NCI-H1417 (cell line): ENCODE data around the gene KCNK3.
"Not testable (repeated sequence)": the region's sequence is repeated elsewhere in the genome, so short reads cannot be mapped to it uniquely, and the experiment has no call there.

ENCODE experiments used
- DNase-seq, 3 experiments: peaks; one replicate each; lab custom pipeline; 2025; lab: John Stamatoyannopoulos, UW

KCNK3 gene

GRCh38 chr2:26730549-26731344 is 38.2 kb downstream of the KCNK3 start:
- DNase-seq: no peak

DNA sequence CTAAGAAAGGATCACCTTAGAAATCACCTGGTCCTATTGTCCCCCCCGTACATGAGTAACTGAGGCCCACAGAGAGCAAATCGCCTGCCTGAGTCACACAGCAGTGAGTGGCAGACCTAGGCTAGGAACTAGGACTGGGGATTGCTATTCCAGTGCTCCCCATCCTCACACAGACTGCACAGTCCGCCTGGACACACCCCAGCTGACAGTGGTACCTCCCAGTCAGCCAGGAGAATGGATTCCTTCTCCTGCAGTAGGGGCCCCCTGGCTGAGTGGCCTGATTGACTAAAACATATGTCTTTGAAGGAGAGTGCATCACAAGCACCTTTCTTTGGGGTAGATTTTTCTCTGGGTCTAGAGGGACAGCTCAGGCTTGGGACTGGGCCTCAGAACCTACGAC is 39.2 kb downstream of the KCNK3 start:
- no peak for DNase-seq

DNA sequence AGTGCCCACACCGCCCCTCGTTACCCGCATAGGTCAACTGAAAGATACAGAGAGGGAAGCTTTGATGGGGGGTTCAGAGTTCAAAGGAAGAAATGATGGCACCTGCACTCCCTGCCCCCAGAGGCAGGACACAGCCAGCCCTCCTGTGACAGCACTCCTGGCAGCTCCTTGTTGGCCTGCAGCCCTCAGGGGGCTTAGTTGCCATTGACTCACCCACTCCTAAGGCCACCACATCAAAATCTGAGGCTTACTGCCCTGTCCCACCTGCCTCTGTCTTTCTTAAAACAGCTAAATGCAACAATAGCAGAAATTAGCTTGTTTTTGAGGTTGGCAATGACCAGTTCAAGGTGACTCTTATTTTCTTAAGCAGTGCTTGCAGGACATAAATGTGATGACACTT is 39.9 kb downstream of the KCNK3 start:
- DNase-seq: no peak

DNA sequence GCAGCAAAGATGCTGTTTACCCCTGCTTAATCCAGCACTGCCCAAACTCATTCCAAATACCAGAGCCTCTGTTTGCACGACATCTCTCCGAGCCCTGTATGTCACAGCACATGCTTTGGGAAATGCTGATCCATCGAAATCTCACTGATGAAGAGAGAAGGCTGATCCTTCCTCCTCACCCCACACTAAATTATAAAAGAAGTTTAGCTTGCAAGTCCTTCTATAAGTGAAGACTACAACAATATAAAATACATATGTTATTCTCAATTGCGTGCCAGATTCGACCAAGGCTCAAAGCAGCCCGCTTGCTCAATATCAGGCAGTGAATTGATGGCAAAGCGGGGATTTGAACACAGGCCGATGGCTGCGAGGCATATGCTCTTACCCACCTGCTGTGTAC is 40.9 kb downstream of the KCNK3 start:
- DNase-seq: no peak

DNA sequence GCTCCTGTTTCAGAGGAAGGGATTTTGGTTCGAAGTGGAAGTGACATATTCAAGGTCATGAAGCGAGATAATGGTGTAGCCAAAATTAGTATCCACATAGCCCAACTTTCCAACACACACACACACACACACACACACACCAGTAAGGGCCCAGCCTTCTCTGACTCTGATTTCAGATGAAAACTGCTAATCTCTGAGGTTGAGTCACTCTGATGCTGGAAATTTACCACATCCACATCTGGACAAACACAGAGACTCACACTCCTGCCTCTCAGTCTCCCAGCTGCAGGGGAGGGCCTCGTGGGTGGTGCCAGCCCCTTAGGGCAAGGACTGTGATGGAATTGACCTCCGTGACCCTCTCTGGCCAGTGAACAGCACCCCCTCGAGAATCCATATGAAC is 42.6 kb downstream of the KCNK3 start:
- DNase-seq: no peak

DNA sequence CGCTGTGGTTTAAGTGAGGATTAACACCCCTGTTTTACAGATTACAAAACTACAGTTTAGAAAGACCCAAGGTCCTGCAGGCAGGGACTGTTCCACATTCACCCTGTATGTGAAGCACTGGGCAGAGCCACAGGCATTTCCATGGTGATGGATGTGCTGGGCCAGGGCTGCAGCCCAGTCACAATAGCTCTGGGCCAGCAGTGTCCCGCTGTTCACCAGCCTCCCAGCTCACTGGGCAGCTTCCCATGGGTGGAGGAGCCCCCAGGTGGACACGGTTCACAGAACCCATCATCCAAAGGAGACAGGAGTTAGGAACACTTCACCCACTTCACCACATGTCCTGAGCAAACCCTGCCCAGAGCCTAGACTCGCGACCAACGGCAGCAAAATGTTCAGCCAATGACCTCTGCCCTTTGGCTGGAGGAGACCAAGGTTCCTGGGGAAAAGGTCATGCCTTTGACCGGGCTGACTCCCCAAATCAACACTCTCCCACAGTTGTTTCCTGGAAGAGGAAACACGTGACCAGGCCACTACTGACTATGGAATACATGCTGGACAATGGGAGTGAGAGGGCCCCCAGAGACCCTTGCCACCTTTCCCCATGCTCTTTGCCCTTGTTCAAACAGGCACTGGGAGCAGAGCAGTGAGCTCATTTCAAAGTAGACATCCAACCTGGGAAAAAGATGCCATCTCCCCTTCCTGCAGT is 43.5 kb downstream of the KCNK3 start:
- no peak for DNase-seq

DNA sequence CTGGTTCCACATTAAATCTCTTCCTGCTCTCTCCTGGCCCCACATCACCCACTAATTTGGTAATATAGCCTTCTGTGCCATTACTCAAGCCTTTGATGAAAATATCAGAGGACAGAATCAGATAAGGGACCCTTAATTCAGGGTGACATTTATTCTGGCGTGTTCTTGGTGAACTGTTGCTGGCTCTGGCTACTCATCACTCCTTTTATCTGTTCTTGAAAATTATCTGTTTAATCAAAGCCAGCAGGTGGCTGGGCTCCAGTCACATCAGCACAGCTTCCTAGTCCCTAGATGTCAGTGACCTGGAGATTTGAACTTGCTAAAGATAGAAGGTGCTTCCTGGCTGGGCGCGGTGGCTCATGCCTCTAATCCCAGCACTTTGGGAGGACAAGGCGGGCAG is 44.7 kb downstream of the KCNK3 start:
- DNase-seq: no peak

GRCh38 chr2:26738481-26738880 is 46.0 kb downstream of the KCNK3 start:
- no peak for DNase-seq

DNA sequence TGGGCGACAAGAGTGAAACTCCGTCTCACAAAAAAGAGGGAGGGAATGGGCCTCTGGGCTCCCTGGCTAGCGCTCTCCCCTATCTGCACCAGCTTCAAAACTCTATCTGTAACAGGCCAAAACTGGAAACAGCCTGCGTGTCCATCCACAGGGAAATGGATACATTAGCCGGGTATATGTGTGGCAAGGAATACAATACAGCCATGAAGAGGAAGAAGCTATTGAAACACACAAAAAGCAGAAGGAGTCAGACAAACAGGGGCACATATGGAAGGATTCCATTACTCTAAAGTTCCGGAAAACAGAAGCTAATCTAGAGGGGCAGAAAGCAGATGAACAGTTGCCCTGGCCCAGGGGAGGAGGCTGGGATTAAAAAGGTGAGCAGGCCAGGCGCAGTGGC is 47.0 kb downstream of the KCNK3 start:
- DNase-seq: no peak

DNA sequence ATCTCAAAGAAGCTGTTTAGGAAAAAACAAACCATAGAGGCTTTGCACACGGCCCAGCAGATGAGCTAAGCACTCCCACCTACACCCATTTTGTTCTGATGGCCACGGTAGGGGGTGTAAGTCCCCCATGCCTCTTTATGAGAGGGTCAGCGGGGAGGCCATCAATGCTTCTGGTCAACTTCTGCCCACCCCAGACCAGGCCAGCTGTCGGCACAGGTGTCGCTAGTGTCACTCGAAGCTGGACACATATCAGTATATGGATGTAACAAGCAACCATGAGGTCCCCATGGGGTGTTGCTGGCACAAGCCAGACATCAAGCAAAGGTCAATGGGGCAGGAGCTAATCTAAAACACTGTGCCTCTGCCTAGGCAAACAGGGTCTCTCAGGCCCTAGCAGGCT is 47.8 kb downstream of the KCNK3 start:
- no peak for DNase-seq

GRCh38 chr2:26740890-26741302 is 48.4 kb downstream of the KCNK3 start:
- DNase-seq: no peak

GRCh38 chr2:26742048-26742770 is 49.7 kb downstream of the KCNK3 start:
- no peak for DNase-seq

DNA sequence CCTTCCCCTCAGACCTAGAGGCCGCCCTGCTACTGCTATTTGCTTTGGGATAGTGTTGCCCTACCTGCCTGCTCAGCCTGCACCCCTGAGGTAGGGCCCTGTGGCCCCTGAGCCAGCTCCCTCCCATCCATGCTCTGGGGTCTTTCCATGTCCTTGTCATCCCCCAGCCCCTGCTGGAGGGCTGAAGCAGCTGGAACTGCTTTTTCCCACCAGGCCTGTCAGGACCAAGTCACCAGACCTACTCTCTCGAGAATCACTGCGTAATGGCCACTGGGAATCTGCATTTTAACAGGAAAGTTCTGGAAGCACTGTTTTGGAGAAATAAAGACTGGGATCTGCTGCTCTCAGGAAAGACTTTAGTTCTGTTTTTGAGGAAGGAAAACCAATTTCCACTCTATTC is 51.3 kb downstream of the KCNK3 start:
- DNase-seq: no peak

DNA sequence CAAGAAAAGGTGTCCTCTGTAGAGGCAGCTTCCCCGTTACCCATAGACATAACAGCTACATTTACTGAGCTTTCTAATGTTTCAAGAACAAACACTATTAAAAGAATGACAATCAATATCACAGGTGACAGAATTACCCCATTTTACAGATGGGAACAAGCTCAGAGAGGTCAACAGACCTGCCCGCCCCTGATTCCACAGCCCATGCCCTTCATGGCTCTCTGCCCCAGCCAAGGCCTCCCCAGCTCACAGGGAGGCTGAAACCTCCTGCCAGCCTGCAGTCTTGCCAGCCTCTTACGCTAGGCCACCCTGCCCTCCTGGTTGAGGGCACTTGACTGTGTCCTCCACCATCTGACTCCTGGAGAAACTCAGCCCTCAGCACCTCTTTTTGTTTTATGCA is 52.4 kb downstream of the KCNK3 start:
- DNase-seq: no peak

- peak; percentile 73 to 91 (median 86) for DNase-seq
These were observed 53.2 kb downstream of the KCNK3 start for GRCh38 chr2:26745609-26746327.

GRCh38 chr2:26746934-26747333 is 54.4 kb downstream of the KCNK3 start:
- DNase-seq: no peak

GRCh38 chr2:26749787-26750420 is 57.4 kb downstream of the KCNK3 start:
- peak in 2 of 3 experiments; percentile 28 to 44 for DNase-seq

- DNase-seq: not testable (repeated sequence)
These were observed 57.9 kb downstream of the KCNK3 start for GRCh38 chr2:26750467-26750866.

DNA sequence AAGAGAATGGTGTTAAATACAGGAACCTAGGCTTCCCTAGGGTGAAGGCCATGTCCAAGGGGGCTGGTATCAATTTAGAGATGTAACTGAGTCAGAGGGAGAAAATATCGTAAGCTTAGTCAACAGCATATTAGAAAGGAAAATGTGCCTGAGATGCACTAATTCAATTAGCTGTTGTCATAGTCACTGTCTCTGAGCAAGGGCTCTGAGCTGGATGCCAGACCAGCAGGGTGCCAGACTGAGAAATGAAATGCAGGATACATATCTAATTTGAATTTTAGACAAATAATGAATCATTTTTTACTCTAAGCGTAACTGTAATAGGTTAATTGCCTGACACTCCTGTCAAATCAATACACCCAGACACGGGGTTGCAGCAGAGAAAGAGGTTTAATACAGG is 60.1 kb downstream of the KCNK3 start:
- DNase-seq: peak in 2 of 3 experiments; percentile 41 to 68

DNA sequence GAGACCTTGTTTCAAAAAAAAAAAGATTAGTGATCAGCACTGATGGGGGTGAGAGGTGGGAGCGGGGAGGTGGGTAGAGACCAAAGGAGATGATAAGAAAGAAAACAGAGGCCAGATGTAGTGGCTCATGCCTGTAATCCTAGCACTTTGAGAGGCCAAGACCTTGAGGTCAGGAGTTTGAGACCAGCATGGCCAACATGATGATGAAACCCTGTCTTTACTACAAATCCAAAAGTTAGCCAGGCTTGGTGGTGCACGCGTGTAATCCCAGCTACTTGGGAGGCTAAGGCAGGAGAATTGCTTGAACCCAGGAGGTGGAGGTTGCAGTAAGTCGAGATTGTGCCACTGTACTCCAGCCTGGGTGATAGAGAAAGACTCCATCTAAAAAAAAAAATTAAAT is 62.0 kb downstream of the KCNK3 start:
- DNase-seq: no peak

- DNase-seq: peak; percentile 55 to 75 (median 69)
These were observed 62.6 kb downstream of the KCNK3 start for GRCh38 chr2:26754972-26755670.
